Measurements from ENCODE around the gene NR1D2. TPM values are rescaled to one million over a fixed set of nuclear protein-coding genes. Genes with fewer than 3 reads are reported as not detected.

Gene NR1D2
- total RNA-seq, 5 donors from 2014 or later (not counting 1 experiment from before 2014, with no cell fraction given), result 44.4 to 96.7 (median 51.7) TPM

DNA sequence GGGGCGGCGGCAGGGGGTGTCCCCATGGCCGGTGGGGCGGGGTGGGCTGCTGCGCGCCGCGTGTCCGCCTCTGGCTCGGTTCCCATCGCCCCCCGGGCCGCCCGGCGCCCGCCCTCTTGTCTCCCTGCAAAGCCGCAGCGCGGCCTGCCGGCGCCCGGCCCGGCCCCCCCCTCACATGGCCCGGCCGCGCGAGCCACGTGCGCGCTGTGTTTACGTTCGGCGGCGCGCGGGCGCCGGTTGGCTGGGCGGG lies 502 bp downstream of the NR1D2 start:
- under 1% methylated on average over 39 of the region's 39 CpGs for WGBS (ENCODE audit: insufficient coverage)
- H3K4me3 Mint-ChIP-seq, result peak overlapping the region; percentile 44 to 80 (median 68)
- Histone ChIP-seq H3K4me3 (ENCODE audit: control insufficient read depth in 1 of 2, extremely low read depth in 1 of 2, low read length in 1 of 2) (peak overlapping the region in 1 of 2 donors; percentile 40), H3K4me1 (ENCODE audit: control insufficient read depth in 1 of 2, extremely low read depth in 1 of 2, insufficient read depth in 2 of 2, low read length in 2 of 2) (peaks cover 15 to 32% of the 10 kb centered on the region in 2 experiments), H3K27ac (ENCODE audit: low read length) (peak overlapping the region; percentile 71), H3K9me3 (no peaks in the 10 kb centered on the region), H3K27me3 (replicated peaks in 1 of 2; ENCODE audit: control insufficient read depth in 2 of 2, extremely low read depth in 1 of 2, insufficient read depth in 2 of 2, low read length in 1 of 2) (no peaks in the 10 kb centered on the region), H3K36me3 (ENCODE audit: control insufficient read depth in 2 of 2, extremely low read depth in 1 of 2, insufficient read depth in 1 of 2, low read length in 1 of 2) (peaks cover 0 to 2% of the 10 kb centered on the region in 2 donors)
- H3K27ac Mint-ChIP-seq, result peak overlapping the region in 1 of 2 donors; percentile 22
- no peaks in the 10 kb centered on the region for H3K9me3 Mint-ChIP-seq
- ATAC-seq (replicated peaks in 1 of 4), result no peak
- peaks cover 12% of the 10 kb centered on the region for H3K36me3 Mint-ChIP-seq
- ChIA-PET CTCF (no interaction called here), POLR2A (no interaction called here)
- no peaks in the 10 kb centered on the region for H3K27me3 Mint-ChIP-seq
- peaks cover 41 to 50% (median 46%) of the 10 kb centered on the region in 3 donors for H3K4me1 Mint-ChIP-seq
- no peak for DNase-seq

DNA sequence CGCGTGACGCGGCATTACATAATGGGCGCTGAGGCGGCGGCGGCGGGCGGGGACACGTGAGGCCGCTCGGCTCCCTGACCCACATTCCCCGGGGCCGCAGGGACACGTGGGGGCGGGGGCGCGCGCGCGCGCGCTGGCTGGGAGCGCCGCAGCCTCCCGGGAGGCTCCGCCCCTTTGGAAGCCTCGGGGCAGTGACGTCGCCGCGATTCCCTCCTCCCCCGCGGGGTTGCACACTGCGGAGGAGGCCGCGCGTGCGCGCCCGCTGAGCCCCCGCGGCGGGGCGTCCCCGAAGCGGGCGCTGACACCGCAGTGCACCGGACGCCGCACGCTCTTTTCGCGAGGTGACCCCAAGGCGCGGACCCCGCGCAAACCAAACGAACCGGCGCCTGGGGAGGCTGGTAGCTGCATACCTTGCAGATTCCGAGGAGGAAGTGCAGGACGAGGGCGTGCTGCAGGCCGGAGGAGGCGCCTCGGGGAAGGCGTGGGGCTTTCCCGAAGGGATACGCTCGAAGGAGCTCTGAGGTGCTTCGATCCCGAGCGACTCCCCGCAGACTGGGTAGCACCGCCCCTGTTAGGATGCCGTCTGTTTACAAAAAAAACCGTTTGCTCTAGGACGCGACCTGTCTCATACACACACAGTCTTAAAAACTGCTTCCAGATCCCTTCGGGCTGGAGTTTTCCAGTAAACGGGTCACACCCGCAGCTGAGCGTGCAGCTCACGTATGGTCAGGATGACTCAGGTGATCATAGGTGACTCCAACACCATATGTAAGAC lies 1.0 kb downstream of the NR1D2 start:
- Histone ChIP-seq H3K4me3 (ENCODE audit: control insufficient read depth in 1 of 2, extremely low read depth in 1 of 2, low read length in 1 of 2) (peak overlapping the region; percentile 71 to 74), H3K27ac (ENCODE audit: low read length) (peak overlapping the region; percentile 93), H3K27me3 (replicated peaks in 1 of 2; ENCODE audit: control insufficient read depth in 2 of 2, extremely low read depth in 1 of 2, insufficient read depth in 2 of 2, low read length in 1 of 2) (no peaks in the 10 kb centered on the region), H3K4me1 (ENCODE audit: control insufficient read depth in 1 of 2, extremely low read depth in 1 of 2, insufficient read depth in 2 of 2, low read length in 2 of 2) (peaks cover 16 to 37% of the 10 kb centered on the region in 2 experiments), H3K36me3 (ENCODE audit: control insufficient read depth in 2 of 2, extremely low read depth in 1 of 2, insufficient read depth in 1 of 2, low read length in 1 of 2) (peaks cover 0 to 2% of the 10 kb centered on the region in 2 donors), H3K9me3 (no peaks in the 10 kb centered on the region)
- Mint-ChIP-seq H3K27me3 (no peaks in the 10 kb centered on the region), H3K9me3 (no peaks in the 10 kb centered on the region), H3K27ac (peak overlapping the region; percentile 71 to 87), H3K36me3 (peaks cover 12% of the 10 kb centered on the region), H3K4me3 (peak overlapping the region; percentile 80 to 81 (median 81)), H3K4me1 (peaks cover 45 to 54% (median 51%) of the 10 kb centered on the region in 3 donors)
- peak; percentile 80 to 84 (median 83) for ATAC-seq (replicated peaks in 1 of 4)
- 0% methylated on average over 79 of the region's 87 CpGs for WGBS (ENCODE audit: insufficient coverage)
- ChIA-PET POLR2A (interaction anchor here (0.6 to 1.3 kb wide), 9 partner anchors 8 to 29 kb away, joined by 3 to 11 read pairs (median 4); partner anchors contain the start of genes NKIRAS1 (in 2 of the 2) and RPL15 (in 2 of the 2)), CTCF (interaction anchor here (0.5 to 1.3 kb wide), 4 partner anchors 10 to 30 kb away, joined by 3 to 7 read pairs (median 4); partner anchors contain the start of genes NKIRAS1 (in 1 of the 2) and RPL15 (in 1 of the 2))
- DNase-seq, result peak; percentile 92 to 99 (median 97)

DNA sequence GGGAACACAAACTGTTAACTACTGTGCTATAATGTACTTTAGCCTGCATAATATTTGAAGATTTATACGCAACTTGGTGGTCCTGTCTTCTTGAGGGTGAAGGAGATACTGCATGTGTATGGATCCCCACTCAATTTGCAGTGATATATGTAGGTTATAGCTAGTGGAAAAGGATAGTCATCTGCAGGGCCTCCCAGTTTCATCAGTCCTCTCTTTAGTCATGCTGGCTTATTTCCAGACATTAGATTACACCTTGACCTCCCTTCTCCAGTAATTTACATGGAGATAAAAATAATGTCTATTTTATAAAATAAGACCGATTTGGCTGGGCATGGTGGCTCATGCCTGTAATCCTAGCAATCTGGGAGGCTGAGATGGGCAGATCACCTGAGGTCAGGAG lies 3.7 kb downstream of the NR1D2 start:
- ATAC-seq (replicated peaks in 1 of 4), result no peak
- H3K27me3 ChIP-seq (replicated peaks in 1 of 2; ENCODE audit: control insufficient read depth in 2 of 2, extremely low read depth in 1 of 2, insufficient read depth in 2 of 2, low read length in 1 of 2), result no peaks in the 10 kb centered on the region
- POLR2A ChIA-PET, result no interaction called here
- H3K27ac ChIP-seq (ENCODE audit: low read length), result no peak overlapping the region
- Mint-ChIP-seq H3K4me3 (no peak overlapping the region), H3K27me3 (no peaks in the 10 kb centered on the region), H3K36me3 (peaks cover 16% of the 10 kb centered on the region), H3K9me3 (no peaks in the 10 kb centered on the region), H3K27ac (no peak overlapping the region), H3K4me1 (peaks cover 67 to 75% (median 71%) of the 10 kb centered on the region in 3 donors)
- H3K4me1 ChIP-seq (ENCODE audit: control insufficient read depth in 1 of 2, extremely low read depth in 1 of 2, insufficient read depth in 2 of 2, low read length in 2 of 2), result peaks cover 16 to 37% of the 10 kb centered on the region in 2 experiments
- CTCF ChIA-PET, result interaction anchor here in 1 of 2 donors (0.7 kb wide), 1 partner anchor 278 kb away, joined by 4 read pairs; no protein-coding TSS in a partner anchor
- no peak for DNase-seq
- WGBS (ENCODE audit: insufficient coverage), result no CpG with 5 or more reads among the region's 2 CpGs
- H3K4me3 ChIP-seq (ENCODE audit: control insufficient read depth in 1 of 2, extremely low read depth in 1 of 2, low read length in 1 of 2), result no peak overlapping the region
- H3K9me3 ChIP-seq, result no peaks in the 10 kb centered on the region
- H3K36me3 ChIP-seq (ENCODE audit: control insufficient read depth in 2 of 2, extremely low read depth in 1 of 2, insufficient read depth in 1 of 2, low read length in 1 of 2), result peaks cover 0 to 2% of the 10 kb centered on the region in 2 donors

DNA sequence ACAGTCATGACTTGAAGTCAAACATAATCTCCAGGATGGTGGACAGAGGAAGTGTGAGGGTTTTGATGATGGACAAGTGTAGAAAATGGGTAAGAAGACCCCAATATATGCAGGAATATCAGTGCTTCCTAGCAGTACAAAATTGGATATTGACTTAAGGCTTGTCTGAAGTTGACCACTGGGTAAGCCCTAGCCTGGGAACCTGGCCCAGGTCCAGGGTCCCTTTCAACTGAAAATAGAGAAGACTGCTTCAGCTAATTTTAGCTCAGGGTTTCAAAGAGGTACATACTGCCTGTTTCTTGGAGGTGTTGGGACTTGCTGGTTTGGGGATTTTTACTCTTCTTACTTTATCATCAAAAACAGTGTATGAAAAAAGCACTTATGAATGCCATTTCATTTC lies 4.7 kb downstream of the NR1D2 start:
- Histone ChIP-seq H3K36me3 (ENCODE audit: control insufficient read depth in 2 of 2, extremely low read depth in 1 of 2, insufficient read depth in 1 of 2, low read length in 1 of 2) (peaks cover 0 to 7% of the 10 kb centered on the region in 2 donors), H3K9me3 (no peaks in the 10 kb centered on the region), H3K27me3 (replicated peaks in 1 of 2; ENCODE audit: control insufficient read depth in 2 of 2, extremely low read depth in 1 of 2, insufficient read depth in 2 of 2, low read length in 1 of 2) (no peaks in the 10 kb centered on the region), H3K27ac (ENCODE audit: low read length) (peak overlapping the region; percentile 47), H3K4me1 (ENCODE audit: control insufficient read depth in 1 of 2, extremely low read depth in 1 of 2, insufficient read depth in 2 of 2, low read length in 2 of 2) (peaks cover 16 to 35% of the 10 kb centered on the region in 2 experiments), H3K4me3 (ENCODE audit: control insufficient read depth in 1 of 2, extremely low read depth in 1 of 2, low read length in 1 of 2) (no peak overlapping the region)
- H3K9me3 Mint-ChIP-seq, result no peaks in the 10 kb centered on the region
- peaks cover 20% of the 10 kb centered on the region for H3K36me3 Mint-ChIP-seq
- POLR2A ChIA-PET, result interaction anchor here (0.6 to 1.4 kb wide), 6 partner anchors 15 to 33 kb away, joined by 3 to 10 read pairs (median 4); partner anchors contain the start of genes NKIRAS1 (in 1 of the 2) and RPL15 (in 1 of the 2)
- CTCF ChIA-PET, result interaction anchor here (1.1 to 2.2 kb wide), 2 partner anchors 17 to 61 kb away, joined by 6 read pairs; no protein-coding TSS in a partner anchor
- H3K4me3 Mint-ChIP-seq, result peak overlapping the region; percentile 58 to 68 (median 64)
- peak overlapping the region; percentile 50 to 52 for H3K27ac Mint-ChIP-seq
- DNase-seq (no peak), ATAC-seq (replicated peaks in 1 of 4) (no peak)
- H3K4me1 Mint-ChIP-seq, result peaks cover 69 to 76% (median 74%) of the 10 kb centered on the region in 3 donors
- H3K27me3 Mint-ChIP-seq, result no peaks in the 10 kb centered on the region

DNA sequence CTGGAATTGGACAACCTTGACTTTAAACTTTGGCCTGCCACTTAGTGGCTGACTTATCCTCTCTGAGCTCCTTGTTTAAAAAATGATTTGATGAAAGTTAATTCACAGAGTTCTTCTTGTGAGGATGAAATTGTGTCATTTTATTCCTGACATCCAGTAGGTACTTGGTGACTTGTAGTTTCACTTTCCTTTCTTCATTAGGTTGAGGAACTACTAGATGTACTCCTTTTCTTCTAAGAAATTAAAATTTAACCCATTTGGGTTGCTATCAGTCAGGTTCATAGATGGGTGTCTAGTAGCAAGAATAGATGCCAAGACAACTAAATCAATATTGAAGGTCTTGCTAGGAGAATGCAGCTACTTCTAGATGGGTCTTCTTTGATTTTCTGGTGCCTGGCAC lies 5.2 kb downstream of the NR1D2 start:
- H3K9me3 Mint-ChIP-seq, result no peaks in the 10 kb centered on the region
- H3K4me3 ChIP-seq (ENCODE audit: control insufficient read depth in 1 of 2, extremely low read depth in 1 of 2, low read length in 1 of 2), result no peak overlapping the region
- H3K36me3 ChIP-seq (ENCODE audit: control insufficient read depth in 2 of 2, extremely low read depth in 1 of 2, insufficient read depth in 1 of 2, low read length in 1 of 2), result peaks cover 0 to 10% of the 10 kb centered on the region in 2 donors
- H3K36me3 Mint-ChIP-seq, result peaks cover 25% of the 10 kb centered on the region
- ATAC-seq (replicated peaks in 1 of 4) (no peak), DNase-seq (peak in 1 of 35 experiments; percentile 18)
- H3K27ac Mint-ChIP-seq, result peak overlapping the region; percentile 9 to 65
- no peaks in the 10 kb centered on the region for H3K27me3 ChIP-seq (replicated peaks in 1 of 2; ENCODE audit: control insufficient read depth in 2 of 2, extremely low read depth in 1 of 2, insufficient read depth in 2 of 2, low read length in 1 of 2)
- peak overlapping the region; percentile 47 for H3K27ac ChIP-seq (ENCODE audit: low read length)
- H3K9me3 ChIP-seq, result no peaks in the 10 kb centered on the region
- H3K27me3 Mint-ChIP-seq, result no peaks in the 10 kb centered on the region
- H3K4me3 Mint-ChIP-seq, result peak overlapping the region; percentile 58 to 68 (median 64)
- peaks cover 74 to 80% (median 79%) of the 10 kb centered on the region in 3 donors for H3K4me1 Mint-ChIP-seq
- ChIA-PET CTCF (interaction anchor here (0.7 to 2.2 kb wide), 4 partner anchors 17 to 62 kb away, joined by 3 to 6 read pairs (median 4); no protein-coding TSS in a partner anchor), POLR2A (interaction anchor here (0.6 to 1.4 kb wide), 8 partner anchors 15 to 1580 kb away, joined by 3 to 10 read pairs (median 4); partner anchors contain the start of genes NKIRAS1 (in 1 of the 2) and RPL15 (in 1 of the 2))
- H3K4me1 ChIP-seq (ENCODE audit: control insufficient read depth in 1 of 2, extremely low read depth in 1 of 2, insufficient read depth in 2 of 2, low read length in 2 of 2), result peaks cover 16 to 34% of the 10 kb centered on the region in 2 experiments

DNA sequence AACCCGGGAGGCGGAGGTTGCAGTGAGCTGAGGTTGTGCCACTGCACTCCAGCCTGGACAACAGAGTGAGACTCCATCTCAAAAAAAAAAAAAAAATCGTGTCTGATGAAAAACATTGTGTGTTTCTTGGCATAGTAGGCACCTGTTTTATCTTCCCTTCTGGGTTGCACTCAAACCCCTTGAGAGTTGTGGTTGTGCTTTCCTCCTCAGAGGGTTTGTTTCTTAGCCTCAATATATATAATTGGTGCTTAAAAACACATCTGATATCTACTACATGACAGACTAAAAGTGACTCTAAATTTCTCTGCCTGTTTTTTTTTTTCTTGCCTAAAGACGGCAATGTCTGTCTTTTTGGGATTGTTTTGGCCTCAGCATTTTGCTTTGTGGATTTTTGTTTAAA lies 7.6 kb downstream of the NR1D2 start:
- DNase-seq, result no peak
- Histone ChIP-seq H3K9me3 (no peaks in the 10 kb centered on the region), H3K4me1 (ENCODE audit: control insufficient read depth in 1 of 2, extremely low read depth in 1 of 2, insufficient read depth in 2 of 2, low read length in 2 of 2) (peaks cover 8 to 23% of the 10 kb centered on the region in 2 experiments), H3K27ac (ENCODE audit: low read length) (no peak overlapping the region), H3K27me3 (replicated peaks in 1 of 2; ENCODE audit: control insufficient read depth in 2 of 2, extremely low read depth in 1 of 2, insufficient read depth in 2 of 2, low read length in 1 of 2) (no peaks in the 10 kb centered on the region), H3K4me3 (ENCODE audit: control insufficient read depth in 1 of 2, extremely low read depth in 1 of 2, low read length in 1 of 2) (no peak overlapping the region), H3K36me3 (ENCODE audit: control insufficient read depth in 2 of 2, extremely low read depth in 1 of 2, insufficient read depth in 1 of 2, low read length in 1 of 2) (peaks cover 0 to 15% of the 10 kb centered on the region in 2 donors)
- ChIA-PET CTCF (interaction anchor here in 1 of 2 donors (0.7 kb wide), 1 partner anchor 38 kb away, joined by 3 read pairs; no protein-coding TSS in a partner anchor), POLR2A (no interaction called here)
- Mint-ChIP-seq H3K27me3 (no peaks in the 10 kb centered on the region), H3K4me3 (peak overlapping the region in 1 of 3 donors; percentile 24), H3K27ac (no peak overlapping the region), H3K4me1 (peaks cover 77 to 88% (median 78%) of the 10 kb centered on the region in 3 donors), H3K36me3 (peaks cover 38% of the 10 kb centered on the region), H3K9me3 (no peaks in the 10 kb centered on the region)
- ATAC-seq (replicated peaks in 1 of 4), result no peak
- WGBS (ENCODE audit: insufficient coverage), result 14% methylated on average over 1 of the region's 4 CpGs
